Astrocyte of the spinal cord (primary cell): Measurements from ENCODE around the gene TSPO.

ENCODE experiments used
- DNase-seq: peaks from one replicate; pipeline ENCODE4 v3.0.0; 2011; ENCODE audit warnings: low read depth, low spot score
- H3K4me3 ChIP-seq: 2 replicates; pipeline ENCODE4 v1.5.1; 2011; ENCODE audit warnings: low read depth, mild to moderate bottlenecking, low read length, moderate library complexity
- in situ Hi-C: cut with HindIII; loops from 2 replicates; pipeline ENCODE4 v1.10.0; 2017; ENCODE audit warnings: low sequenced_read_pairs
- TF ChIP-seq, protein P1 (sequence below): IDR thresholded peaks from 2 replicates; pipeline ENCODE4 v1.5.1; 2012; ENCODE audit warnings: low read depth, mild to moderate bottlenecking, low read length, inconsistent platforms

The TSPO gene

DNA sequence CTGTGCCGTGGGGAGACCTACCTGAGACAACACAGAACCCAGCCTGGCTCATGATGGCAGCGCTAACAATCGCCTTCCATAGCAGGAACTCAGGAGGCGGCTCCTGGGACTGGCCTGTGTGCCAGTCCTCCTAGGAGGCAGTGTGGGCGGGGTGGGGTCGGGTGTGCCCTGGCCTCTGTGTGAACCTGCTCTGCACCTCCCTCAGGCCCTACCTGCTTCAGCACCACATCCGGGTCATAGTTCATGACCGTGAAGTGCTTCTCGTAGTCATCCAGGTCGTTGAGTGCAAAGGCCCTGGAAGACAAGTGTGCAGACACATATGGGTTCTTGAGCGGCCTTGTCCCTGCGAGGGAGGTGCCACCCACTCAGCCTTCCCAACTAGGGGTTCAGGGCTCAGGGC, 20.2 kb downstream of the TSPO start:
- TF ChIP-seq, protein P1, sequence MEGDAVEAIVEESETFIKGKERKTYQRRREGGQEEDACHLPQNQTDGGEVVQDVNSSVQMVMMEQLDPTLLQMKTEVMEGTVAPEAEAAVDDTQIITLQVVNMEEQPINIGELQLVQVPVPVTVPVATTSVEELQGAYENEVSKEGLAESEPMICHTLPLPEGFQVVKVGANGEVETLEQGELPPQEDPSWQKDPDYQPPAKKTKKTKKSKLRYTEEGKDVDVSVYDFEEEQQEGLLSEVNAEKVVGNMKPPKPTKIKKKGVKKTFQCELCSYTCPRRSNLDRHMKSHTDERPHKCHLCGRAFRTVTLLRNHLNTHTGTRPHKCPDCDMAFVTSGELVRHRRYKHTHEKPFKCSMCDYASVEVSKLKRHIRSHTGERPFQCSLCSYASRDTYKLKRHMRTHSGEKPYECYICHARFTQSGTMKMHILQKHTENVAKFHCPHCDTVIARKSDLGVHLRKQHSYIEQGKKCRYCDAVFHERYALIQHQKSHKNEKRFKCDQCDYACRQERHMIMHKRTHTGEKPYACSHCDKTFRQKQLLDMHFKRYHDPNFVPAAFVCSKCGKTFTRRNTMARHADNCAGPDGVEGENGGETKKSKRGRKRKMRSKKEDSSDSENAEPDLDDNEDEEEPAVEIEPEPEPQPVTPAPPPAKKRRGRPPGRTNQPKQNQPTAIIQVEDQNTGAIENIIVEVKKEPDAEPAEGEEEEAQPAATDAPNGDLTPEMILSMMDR: no peak
- DNase-seq: no peak
- no peak overlapping the region for H3K4me3 ChIP-seq
- in situ Hi-C loops: no loop called here

- H3K4me3 ChIP-seq: no peak overlapping the region
- TF ChIP-seq, protein P1: no peak
- in situ Hi-C loops: no loop called here
- DNase-seq: no peak
Measured at GRCh38 chr22:43172191-43172590, 20.8 kb downstream of the TSPO start.

DNA sequence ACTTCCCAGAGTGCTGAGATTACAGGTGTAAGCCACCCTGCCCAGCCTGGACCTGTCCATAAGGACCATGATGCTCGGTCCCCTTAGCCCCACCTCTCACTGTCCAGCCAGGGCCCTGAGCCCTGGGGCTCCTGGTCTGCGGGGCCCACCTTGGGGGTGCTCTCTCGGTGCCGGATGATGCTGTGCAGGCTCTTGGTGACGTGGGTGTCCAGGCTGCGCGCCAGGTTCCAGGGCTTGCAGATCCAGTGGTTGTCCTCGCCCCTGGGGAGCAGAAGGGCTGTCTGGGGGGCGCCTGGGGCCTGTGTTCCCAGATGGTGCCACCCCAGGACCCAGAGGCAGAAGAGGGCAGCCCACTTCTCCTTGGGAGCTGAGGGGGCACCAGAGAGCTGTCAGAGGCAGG, 22.2 kb downstream of the TSPO start:
- no peak overlapping the region for H3K4me3 ChIP-seq
- no peak for DNase-seq
- TF ChIP-seq, protein P1: no peak
- in situ Hi-C loops: no loop called here

GRCh38 chr22:43173976-43174720, 22.8 kb downstream of the TSPO start:
- no peak for DNase-seq
- TF ChIP-seq, protein P1: no peak
- in situ Hi-C loops: no loop called here
- H3K4me3 ChIP-seq: no peak overlapping the region

DNA sequence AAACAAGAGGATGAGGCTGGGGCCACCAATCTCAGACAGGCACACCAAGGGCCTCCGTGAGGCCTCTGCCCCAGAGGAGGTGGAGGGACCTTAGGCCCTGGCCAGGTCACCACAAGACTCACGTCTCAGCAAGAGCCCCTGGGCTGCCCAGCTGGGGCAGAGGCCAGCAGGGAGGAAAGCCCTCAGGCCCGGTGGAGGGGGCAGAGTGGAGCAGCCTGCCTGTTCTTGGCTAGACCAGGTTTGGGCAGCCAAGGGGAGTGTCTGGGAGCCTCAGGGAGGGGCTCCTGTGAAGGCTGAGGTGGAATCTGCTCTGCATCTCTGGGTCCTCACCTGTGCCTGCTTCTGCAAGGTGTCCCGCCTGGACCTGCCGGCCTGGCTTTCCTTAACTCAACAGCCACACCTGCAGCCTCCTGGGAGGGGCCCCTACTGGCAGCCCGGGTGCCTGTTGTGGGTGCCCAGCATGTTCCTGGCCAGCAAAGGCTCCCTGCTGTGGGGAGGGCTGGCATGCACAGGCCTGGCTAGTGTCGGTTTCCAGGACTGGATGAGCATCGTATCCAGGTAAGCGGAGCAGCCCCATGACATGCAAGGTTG, 23.7 kb downstream of the TSPO start:
- in situ Hi-C loops: no loop called here
- TF ChIP-seq, protein P1: no peak
- no peak for DNase-seq
- H3K4me3 ChIP-seq: no peak overlapping the region

DNA sequence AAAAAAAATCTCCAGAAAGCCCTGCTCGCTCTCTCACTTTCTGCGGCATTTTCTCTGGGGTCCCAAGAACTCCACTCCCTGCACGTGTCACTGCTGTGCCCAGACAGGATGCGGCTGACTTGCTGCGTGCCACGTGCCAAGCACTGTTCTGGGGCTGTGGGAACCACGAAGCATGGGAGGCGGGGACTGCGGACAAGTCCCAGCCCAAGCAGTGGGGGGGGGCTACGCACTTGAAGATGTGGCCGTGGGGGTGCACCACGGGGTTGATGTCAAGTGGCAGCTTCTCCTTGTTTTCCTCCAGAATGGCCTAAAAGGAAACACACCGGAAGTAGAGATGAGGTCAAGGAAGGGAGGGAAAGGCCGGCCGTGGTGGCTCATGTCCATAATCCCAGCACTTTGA, 24.7 kb downstream of the TSPO start:
- H3K4me3 ChIP-seq: no peak overlapping the region
- in situ Hi-C loops: no loop called here
- no peak for DNase-seq
- TF ChIP-seq, protein P1: no peak
